ENCODE measurements around the gene ABCD1. TPM values are rescaled to one million over a fixed set of nuclear protein-coding genes. Genes with fewer than 3 reads are reported as not detected.

The ABCD1 gene
- total RNA-seq, 1 donor from 2014 or later, result 20.3 TPM

DNA sequence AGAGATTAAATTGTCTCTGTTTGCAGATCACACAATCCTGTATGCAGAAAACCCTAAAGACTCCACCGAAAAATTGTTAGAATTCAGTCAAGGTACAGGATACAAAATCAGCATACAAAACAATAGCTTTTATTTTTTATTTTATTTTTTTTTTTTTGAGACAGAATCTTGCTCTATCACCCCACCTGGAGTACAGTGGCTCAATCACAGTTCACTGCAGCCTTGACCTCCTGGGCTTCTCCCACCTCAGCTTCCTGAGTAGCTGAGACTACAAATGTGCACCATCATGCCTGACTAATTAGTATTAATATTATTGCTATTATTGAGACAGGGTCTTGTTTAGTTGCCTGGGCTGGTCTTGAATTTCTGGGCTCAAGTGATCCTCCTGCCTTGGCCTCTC is 30.5 kb downstream of the ABCD1 start:
- no peak for DNase-seq (ENCODE audit: low spot score)
- Mint-ChIP-seq H3K27ac (ENCODE audit: unreplicated experiment) (no peak overlapping the region), H3K27me3 (ENCODE audit: low read depth) (no peaks in the 10 kb centered on the region), H3K9me3 (ENCODE audit: low read depth) (peaks cover 14% of the 10 kb centered on the region), H3K4me1 (ENCODE audit: low read depth) (no peaks in the 10 kb centered on the region), H3K36me3 (ENCODE audit: low read depth) (peaks cover 10% of the 10 kb centered on the region), H3K4me3 (ENCODE audit: unreplicated experiment) (no peak overlapping the region)
- TF ChIP-seq, protein P1, sequence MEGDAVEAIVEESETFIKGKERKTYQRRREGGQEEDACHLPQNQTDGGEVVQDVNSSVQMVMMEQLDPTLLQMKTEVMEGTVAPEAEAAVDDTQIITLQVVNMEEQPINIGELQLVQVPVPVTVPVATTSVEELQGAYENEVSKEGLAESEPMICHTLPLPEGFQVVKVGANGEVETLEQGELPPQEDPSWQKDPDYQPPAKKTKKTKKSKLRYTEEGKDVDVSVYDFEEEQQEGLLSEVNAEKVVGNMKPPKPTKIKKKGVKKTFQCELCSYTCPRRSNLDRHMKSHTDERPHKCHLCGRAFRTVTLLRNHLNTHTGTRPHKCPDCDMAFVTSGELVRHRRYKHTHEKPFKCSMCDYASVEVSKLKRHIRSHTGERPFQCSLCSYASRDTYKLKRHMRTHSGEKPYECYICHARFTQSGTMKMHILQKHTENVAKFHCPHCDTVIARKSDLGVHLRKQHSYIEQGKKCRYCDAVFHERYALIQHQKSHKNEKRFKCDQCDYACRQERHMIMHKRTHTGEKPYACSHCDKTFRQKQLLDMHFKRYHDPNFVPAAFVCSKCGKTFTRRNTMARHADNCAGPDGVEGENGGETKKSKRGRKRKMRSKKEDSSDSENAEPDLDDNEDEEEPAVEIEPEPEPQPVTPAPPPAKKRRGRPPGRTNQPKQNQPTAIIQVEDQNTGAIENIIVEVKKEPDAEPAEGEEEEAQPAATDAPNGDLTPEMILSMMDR (IDR thresholded peaks at IDR 0.05), result no peak

DNA sequence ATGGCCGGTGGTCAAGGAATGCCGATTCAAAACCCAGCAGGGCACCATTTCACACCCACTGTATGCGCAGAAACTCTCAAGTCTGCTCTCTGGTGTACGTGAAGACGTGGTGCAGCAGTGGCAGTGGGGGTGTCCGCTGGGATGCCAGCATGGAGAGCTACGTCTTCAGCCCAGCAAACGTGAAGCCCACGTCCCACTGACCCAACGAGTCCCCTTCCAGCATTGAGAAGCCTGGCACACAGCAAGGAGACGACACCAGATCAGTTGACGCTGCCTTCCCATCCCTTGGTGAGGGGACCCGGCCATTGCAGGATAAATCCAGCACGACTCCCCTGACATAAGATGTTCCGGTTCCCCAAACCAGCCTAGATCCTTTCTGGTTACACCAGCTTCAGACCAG is 37.2 kb downstream of the ABCD1 start:
- no peak overlapping the region for H3K4me3 Mint-ChIP-seq (ENCODE audit: unreplicated experiment)
- DNase-seq (ENCODE audit: low spot score), result no peak
- TF ChIP-seq, protein P1 (IDR thresholded peaks at IDR 0.05), result no peak
- no peaks in the 10 kb centered on the region for H3K27me3 Mint-ChIP-seq (ENCODE audit: low read depth)
- peaks cover 2% of the 10 kb centered on the region for H3K9me3 Mint-ChIP-seq (ENCODE audit: low read depth)
- peaks cover 4% of the 10 kb centered on the region for H3K36me3 Mint-ChIP-seq (ENCODE audit: low read depth)
- peaks cover 10% of the 10 kb centered on the region for H3K4me1 Mint-ChIP-seq (ENCODE audit: low read depth)
- no peak overlapping the region for H3K27ac Mint-ChIP-seq (ENCODE audit: unreplicated experiment)

DNA sequence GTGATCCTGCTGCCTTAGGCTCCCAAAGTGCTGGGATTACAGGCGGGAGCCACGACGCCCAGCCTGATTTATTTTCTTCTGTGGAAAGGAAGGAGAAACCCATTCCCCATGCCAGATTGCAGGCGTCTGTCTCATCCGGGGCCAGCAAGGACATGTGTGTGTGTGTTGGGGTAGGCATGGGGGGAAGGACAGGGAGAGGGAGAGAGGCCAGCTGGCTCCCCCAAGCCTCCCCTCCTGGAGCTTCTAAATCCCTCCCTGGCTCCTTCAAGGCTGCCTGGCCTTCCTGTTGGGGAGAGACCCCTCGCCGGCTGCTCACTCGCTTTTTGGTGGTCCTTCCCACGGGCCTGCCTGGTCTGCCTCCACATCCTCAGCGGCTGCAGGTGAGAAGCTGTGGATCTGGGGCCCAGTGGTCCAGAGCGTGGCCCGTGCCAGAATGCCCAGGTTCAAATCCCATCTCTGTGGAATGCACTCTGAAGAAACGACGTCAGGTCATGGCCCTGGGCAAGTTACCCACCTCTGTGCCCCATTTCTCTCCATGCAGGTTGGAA is 38.0 kb downstream of the ABCD1 start:
- DNase-seq (ENCODE audit: low spot score), result no peak
- TF ChIP-seq, protein P1 (IDR thresholded peaks at IDR 0.05), result no peak
- no peaks in the 10 kb centered on the region for H3K27me3 Mint-ChIP-seq (ENCODE audit: low read depth)
- H3K4me3 Mint-ChIP-seq (ENCODE audit: unreplicated experiment), result no peak overlapping the region
- H3K4me1 Mint-ChIP-seq (ENCODE audit: low read depth), result peaks cover 11% of the 10 kb centered on the region
- H3K36me3 Mint-ChIP-seq (ENCODE audit: low read depth), result peaks cover under 1% of the 10 kb centered on the region
- peaks cover 2% of the 10 kb centered on the region for H3K9me3 Mint-ChIP-seq (ENCODE audit: low read depth)
- H3K27ac Mint-ChIP-seq (ENCODE audit: unreplicated experiment), result no peak overlapping the region

DNA sequence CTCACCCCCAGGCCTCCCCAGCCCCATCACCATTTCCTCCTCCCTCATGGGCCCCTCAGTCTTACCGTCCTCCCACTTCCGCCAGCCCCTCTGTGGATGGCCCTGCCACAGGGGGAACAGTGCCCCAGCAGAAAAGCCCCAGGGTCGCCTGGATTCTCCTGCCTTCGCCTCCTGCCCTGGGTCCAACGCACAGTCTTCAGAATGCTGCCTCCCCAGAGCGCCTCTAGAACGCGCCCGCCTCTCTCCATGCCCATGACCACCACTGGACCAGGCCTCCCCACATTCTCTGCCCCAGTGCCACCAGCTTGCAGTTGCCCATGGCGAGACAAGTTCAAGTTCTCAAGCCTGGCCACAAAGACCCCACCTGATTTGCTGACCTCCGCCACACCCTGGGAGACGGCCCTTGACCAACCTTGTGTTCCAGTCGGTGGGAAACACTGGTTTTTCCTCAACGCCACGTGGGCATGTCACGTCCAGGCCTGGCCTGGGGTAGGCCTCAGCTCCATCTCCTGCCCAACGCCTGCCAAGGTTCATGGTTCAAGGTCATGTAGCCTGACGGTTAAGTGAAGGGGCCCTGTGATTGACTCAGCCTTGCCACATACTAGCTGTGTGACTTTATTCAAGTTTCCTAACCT is 38.8 kb downstream of the ABCD1 start:
- Mint-ChIP-seq H3K9me3 (ENCODE audit: low read depth) (peaks cover 2% of the 10 kb centered on the region), H3K4me3 (ENCODE audit: unreplicated experiment) (no peak overlapping the region), H3K27me3 (ENCODE audit: low read depth) (no peaks in the 10 kb centered on the region), H3K27ac (ENCODE audit: unreplicated experiment) (no peak overlapping the region), H3K4me1 (ENCODE audit: low read depth) (peaks cover 11% of the 10 kb centered on the region), H3K36me3 (ENCODE audit: low read depth) (no peaks in the 10 kb centered on the region)
- DNase-seq (ENCODE audit: low spot score), result no peak
- TF ChIP-seq, protein P1 (IDR thresholded peaks at IDR 0.05), result no peak

DNA sequence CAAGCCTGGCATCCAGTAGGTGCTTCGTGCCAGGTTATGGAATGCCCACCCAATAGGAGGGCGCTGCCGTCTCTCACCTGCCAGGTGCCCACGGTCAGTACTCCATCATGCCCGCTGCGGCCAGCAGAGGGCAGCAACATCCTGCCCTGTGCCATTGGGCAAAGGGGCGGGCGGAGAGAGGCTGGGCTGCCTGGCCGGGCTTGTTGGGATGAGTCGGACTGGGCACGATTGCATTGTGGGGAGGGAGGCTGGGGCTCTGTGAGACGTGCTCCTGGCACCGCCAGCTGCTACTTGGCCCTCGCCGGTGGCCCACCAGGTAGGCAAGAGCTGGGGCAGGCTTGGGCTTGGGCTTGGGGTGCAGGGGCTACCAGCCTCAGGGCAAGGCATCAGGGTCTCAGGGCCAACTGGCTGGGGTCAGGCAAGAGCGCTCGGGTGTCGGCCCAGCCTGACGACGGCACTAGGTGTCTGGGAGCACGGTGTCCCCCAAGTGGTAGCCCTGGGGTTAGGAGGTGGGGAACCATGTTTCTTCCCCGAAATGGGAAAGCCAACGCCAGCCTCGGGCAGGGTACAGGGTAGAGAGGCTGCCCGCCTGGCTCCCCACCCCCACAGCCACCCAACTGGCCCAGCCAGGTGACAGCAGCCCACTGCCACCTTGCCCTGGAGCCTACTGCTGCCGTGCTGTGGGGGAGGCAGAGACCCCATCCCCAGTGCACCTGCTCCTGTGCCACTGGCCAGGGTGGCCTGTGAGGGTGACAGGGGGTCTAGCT is 39.5 kb downstream of the ABCD1 start, which contains the start of gene PLXNB3:
PLXNB3 (plus strand) TSS at position 261 of the 767 bp plus-strand sequence. CDS start 1,287 bp downstream, outside the sequence.
- H3K36me3 Mint-ChIP-seq (ENCODE audit: low read depth), result no peaks in the 10 kb centered on the region
- no peaks in the 10 kb centered on the region for H3K9me3 Mint-ChIP-seq (ENCODE audit: low read depth)
- TF ChIP-seq, protein P1 (IDR thresholded peaks at IDR 0.05), result peak; percentile 87
- no peaks in the 10 kb centered on the region for H3K27me3 Mint-ChIP-seq (ENCODE audit: low read depth)
- peak within 1 kb of the TSS; percentile 74 for H3K4me3 Mint-ChIP-seq (ENCODE audit: unreplicated experiment)
- peak within 1 kb of the TSS; percentile 61 for H3K27ac Mint-ChIP-seq (ENCODE audit: unreplicated experiment)
- peak; percentile 96 for DNase-seq (ENCODE audit: low spot score)
- H3K4me1 Mint-ChIP-seq (ENCODE audit: low read depth), result peaks cover 11% of the 10 kb centered on the region
